GM19238 (cell line): ENCODE results near the gene CMIP.
A peak's percentile ranks its signal among the peaks of the same experiment; 100 is the strongest.
"Not testable (repeated sequence)": the region's sequence is repeated elsewhere in the genome, so short reads cannot be mapped to it uniquely, and the experiment has no call there.

Source experiments
- DNase-seq: peaks from one replicate; pipeline ENCODE4 v3.0.0; 2011; ENCODE audit warnings: low spot score; ENCODE audit not compliant: insufficient read length

Gene CMIP

DNA sequence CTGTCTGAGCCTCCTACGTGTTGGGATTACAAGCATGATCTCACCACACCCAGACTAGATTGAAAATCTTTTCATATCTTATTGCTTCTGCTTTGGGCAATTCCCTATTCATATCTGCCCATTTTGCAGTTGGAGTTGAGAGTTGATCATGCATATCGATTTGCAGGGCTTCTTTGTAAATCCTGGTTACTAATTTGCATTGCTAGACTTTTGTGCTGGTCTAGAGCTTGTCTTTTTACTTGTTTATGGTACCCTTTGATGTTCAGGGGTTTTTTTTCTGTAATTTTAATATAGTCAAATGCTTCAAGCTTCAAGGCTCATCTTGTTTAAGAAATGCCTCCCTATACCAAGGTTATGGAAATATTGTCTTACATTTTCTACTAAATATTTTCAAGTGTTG is 23.5 kb upstream of the CMIP start:
- DNase-seq, result no peak

DNA sequence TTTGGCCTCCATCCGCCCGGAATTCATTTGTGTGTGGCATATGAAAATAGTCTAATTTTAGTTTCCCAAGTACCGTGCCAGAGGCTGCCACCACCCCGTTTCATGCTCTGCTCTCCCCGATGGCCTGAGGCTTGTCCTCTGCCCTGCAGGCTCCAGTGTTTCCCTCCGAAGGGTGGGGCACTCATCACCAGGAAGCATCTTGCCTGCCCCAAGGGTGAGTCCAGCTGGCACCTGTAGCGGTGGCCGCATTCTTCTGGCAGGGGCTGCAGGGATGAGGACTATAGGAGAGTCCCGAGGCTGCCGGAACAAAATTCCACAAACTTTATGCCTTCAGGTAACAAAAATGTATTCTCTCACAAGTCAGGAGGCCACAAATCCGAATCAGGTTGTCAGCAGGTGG is 23.1 kb upstream of the CMIP start:
- no peak for DNase-seq

- not testable (repeated sequence) for DNase-seq
These were observed 22.5 kb upstream of the CMIP start for GRCh38 chr16:81422153-81422552.

- DNase-seq, result no peak
These were observed 19.8 kb upstream of the CMIP start for GRCh38 chr16:81424771-81425170.

- DNase-seq, result no peak
These were observed 17.4 kb upstream of the CMIP start for GRCh38 chr16:81427219-81427618.

- DNase-seq, result no peak
These were observed 15.5 kb upstream of the CMIP start for GRCh38 chr16:81429045-81429521.

GRCh38 chr16:81431554-81432353 is 12.9 kb upstream of the CMIP start:
- DNase-seq, result no peak

DNA sequence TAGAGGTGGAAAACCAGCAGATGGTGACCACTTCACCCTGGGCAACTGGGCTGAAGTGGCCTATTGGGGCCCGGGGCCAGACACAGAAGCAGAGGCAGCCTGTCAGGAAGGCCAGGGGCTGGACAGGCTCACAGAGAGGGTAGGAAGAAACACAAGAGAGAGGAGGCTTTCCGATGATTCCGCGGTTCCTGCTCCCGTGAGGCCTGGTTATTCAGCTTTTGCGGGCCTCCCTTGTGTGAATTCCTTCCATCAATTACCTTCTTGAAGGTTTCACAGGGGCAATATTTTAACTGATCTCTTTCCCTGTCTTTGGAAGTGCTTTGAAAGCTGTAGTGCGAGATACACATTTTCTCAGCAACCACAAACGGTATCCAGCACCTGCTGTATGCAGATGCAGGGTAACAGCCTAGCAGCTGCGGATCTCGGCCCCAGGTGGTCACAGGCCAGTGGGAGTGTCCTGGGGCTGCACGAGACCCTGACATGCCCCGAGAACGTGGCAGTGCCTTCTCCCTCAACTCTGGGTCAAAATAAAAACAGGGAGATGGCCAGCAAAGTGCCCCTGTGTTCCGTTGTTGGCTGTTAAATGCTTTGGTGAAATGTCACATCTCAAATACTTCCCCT is 11.6 kb upstream of the CMIP start:
- DNase-seq, result no peak

DNA sequence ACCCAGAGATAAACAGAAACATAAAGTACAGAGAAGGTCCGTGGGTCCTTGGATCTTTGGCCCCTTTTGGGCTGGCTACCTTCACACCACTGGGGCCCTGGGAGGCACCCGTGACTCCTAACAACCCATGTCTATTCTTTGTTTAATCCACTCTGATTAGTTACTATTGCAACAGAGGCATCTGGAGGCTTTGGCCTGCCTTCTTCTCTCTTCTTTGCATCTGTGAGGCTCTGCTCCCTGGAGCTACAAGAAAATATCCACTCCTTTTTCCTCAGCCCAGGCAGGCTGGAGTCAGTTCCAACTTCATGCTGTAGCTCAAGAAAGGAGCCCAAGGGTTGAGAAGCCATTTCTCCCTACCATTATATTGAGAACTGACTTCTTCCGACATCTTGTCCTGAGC is 9.5 kb upstream of the CMIP start:
- DNase-seq, result no peak

GRCh38 chr16:81435567-81435966 is 9.0 kb upstream of the CMIP start:
- DNase-seq, result no peak

DNA sequence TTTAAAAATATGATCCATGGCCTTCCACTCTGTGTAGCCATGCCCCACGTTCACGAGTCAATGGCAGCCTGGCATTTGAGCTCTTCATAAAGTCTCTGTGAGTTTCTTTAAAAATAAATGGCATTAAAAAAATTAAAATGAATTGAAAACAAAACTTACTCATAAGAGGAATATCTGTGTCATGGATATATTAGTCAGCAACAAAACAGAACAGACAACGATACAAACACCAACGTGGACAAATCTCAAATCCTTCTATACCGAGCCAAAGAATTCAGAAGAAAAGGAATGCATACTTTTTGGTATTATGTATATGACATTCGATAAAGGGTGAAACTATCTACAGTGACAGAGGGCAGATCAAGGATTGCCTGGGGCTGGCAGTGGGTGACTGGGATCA is 8.2 kb upstream of the CMIP start:
- no peak for DNase-seq

GRCh38 chr16:81437865-81438264 is 6.7 kb upstream of the CMIP start:
- DNase-seq, result no peak

- DNase-seq, result no peak
These were observed 3.5 kb upstream of the CMIP start for GRCh38 chr16:81440888-81441761.

- DNase-seq, result no peak
These were observed 2.2 kb upstream of the CMIP start for GRCh38 chr16:81442220-81442915.

DNA sequence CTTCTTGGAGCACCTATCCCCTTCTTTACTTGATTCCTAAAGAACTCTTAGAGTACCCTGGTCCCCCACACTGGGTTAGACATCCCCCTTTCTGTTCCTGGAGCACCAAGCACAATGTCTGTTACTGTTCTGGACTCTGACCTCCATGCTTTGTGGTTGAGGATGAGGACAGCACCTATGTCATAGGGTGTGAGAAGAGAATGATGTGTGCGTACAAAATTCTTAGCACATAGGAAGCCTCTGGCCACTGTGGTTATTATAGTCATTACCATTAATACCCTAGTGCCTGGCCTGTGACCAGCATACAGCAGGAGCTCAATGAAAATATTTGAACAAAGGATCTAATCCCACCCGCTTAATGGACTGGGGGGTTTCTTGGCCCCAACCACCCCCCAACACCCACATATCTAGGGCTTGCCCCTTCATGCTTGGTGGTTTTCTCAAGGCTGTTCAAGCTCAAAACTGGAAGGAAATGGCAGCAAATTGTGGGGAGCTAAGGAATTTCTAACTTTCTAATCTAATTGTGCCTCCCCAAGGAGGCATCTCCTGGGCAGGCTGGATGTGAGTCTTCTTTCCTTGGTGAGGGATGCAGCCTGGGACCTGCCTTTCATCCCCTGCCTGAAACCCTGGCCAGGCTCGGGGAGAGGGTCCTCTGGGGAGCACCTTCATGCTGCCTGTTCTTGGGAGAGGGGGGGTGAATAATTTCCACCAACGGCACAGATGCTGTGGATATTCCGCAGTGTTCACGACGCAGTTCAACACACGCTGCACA is 1.5 kb upstream of the CMIP start:
- no peak for DNase-seq

DNA sequence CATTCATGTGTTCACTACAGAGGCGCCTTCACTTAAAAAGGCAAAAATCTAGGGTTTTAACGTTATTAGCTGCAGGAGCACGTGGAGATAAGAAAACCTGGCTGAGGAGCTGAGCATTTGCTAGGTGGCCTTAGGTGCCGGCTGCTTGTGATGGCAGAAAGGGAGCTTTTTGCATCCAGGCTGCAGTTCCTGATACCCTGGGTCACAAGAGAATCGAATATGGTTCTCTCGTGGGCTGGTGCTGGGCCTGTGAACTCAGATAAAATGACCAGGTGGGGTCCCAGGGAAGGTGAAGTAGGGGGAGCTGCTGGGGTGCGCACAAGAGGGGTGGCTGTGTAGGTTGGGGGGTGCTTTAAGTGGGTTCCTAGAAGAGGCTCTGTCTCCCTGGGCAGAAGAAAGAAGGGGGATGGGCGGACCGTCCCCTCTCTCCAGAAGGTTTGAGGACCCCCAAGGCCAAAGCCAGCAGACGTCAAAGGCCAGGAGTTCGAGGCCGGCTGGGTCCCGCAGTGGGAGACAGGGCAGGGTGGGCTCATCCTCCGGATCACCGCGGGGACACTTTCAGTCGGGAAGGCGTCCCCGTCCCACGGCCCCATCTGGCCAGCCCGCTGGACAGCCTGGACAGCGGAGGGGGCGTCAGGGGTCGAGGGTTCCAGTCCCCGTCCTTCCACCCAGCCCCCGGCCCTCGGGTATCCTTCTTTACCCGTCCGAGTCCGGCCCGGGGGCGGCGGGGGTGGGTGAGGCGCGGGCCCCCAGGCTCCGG is 740 bp upstream of the CMIP start:
- no peak for DNase-seq

- peak; percentile 77 for DNase-seq
These were observed 744 bp downstream of the CMIP start for GRCh38 chr16:81445143-81445961.

GRCh38 chr16:81445966-81446906 is 1.6 kb downstream of the CMIP start:
- DNase-seq, result peak; percentile 49
